ENCODE results near the gene CCDC12. TPM values are rescaled to one million over a fixed set of nuclear protein-coding genes. Genes with fewer than 3 reads are reported as not detected.

The CCDC12 gene
- total RNA-seq, 1 donor from 2014 or later = 69.1 TPM

- Mint-ChIP-seq H3K36me3 (ENCODE audit: low read depth) (peaks cover 31% of the 10 kb centered on the region), H3K9me3 (no peaks in the 10 kb centered on the region), H3K27ac (no peak overlapping the region), H3K4me1 (ENCODE audit: low read depth) (peaks cover 57% of the 10 kb centered on the region), H3K27me3 (ENCODE audit: insufficient read depth) (no peaks in the 10 kb centered on the region), H3K4me3 (no peak overlapping the region)
- no peak for DNase-seq (ENCODE audit: low spot score)
- intact Hi-C loops (cut with micrococcal nuclease) = no loop called here
These were observed 39.8 kb downstream of the CCDC12 start for GRCh38 chr3:46936733-46937250.

DNA sequence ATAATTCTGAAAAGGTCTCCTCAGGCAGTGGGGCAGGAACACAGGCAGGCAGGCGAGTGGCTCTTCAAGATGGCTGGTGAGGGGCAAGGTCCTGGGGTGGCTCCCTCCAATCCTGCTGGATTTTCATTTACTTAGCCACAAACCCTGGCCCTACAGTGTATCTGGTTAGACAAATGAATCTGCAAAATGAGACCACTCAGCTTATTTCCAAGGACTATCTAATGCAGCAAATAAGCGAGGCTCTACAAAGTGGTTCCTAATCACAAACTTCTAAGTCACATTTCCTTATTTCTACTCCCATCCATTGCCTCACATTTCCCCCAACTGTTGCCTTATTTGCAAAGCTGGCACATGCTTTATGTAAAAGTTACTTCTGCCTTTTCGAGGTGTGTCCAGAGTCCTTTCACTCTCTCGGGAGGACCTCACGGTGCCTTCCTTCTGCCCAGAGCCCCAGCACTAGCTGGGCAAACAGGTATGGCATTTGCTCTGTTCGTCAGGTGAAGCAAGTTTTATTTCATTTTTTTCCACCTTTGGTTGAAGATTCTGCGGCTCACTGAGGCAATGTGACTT lies 40.5 kb downstream of the CCDC12 start:
- no peaks in the 10 kb centered on the region for H3K27me3 Mint-ChIP-seq (ENCODE audit: insufficient read depth)
- intact Hi-C loops (cut with micrococcal nuclease) = no loop called here
- DNase-seq (ENCODE audit: low spot score) = no peak
- H3K36me3 Mint-ChIP-seq (ENCODE audit: low read depth) = peaks cover 34% of the 10 kb centered on the region
- no peak overlapping the region for H3K4me3 Mint-ChIP-seq
- peaks cover 64% of the 10 kb centered on the region for H3K4me1 Mint-ChIP-seq (ENCODE audit: low read depth)
- no peaks in the 10 kb centered on the region for H3K9me3 Mint-ChIP-seq
- H3K27ac Mint-ChIP-seq = no peak overlapping the region

- H3K36me3 Mint-ChIP-seq (ENCODE audit: low read depth) = peaks cover 35% of the 10 kb centered on the region
- H3K9me3 Mint-ChIP-seq = no peaks in the 10 kb centered on the region
- no peak overlapping the region for H3K4me3 Mint-ChIP-seq
- intact Hi-C loops (cut with micrococcal nuclease) = no loop called here
- H3K4me1 Mint-ChIP-seq (ENCODE audit: low read depth) = peaks cover 67% of the 10 kb centered on the region
- H3K27ac Mint-ChIP-seq = peak overlapping the region; percentile 68
- no peaks in the 10 kb centered on the region for H3K27me3 Mint-ChIP-seq (ENCODE audit: insufficient read depth)
- DNase-seq (ENCODE audit: low spot score) = no peak
These were observed 41.2 kb downstream of the CCDC12 start for GRCh38 chr3:46935168-46935858.

DNA sequence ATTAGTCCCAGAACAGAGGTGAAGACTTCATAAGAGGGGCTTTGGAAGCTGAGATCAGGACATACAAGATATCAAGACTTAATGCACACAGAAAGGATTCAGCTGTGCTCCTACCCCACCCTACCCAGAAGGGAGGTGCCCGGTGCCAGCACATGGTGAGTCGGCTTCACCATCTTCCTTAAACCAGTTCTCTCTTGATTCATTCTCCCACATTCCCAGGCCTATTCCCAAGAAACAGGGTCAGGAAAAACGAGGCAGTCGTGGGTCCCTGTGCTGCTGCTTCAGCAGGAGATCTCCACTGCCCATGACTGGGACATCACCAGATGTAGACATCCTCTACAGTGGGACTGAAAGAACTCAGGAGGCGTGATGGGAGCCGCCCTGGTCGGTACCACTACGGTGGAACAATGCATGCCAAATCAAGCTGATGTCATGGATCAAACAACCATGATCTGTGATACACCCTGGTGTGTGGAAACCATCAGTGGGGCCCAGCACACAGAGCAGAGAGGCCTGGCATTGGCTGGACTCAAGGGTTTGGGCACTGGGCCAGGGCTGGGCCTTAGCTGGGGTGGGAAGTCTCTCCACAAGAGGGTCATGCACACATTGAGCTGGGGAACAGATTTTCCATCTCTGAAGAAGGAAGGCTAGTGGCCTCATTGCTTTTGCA lies 41.9 kb downstream of the CCDC12 start:
- Mint-ChIP-seq H3K4me1 (ENCODE audit: low read depth) (peaks cover 61% of the 10 kb centered on the region), H3K4me3 (no peak overlapping the region), H3K36me3 (ENCODE audit: low read depth) (peaks cover 29% of the 10 kb centered on the region), H3K27ac (no peak overlapping the region), H3K27me3 (ENCODE audit: insufficient read depth) (no peaks in the 10 kb centered on the region), H3K9me3 (no peaks in the 10 kb centered on the region)
- DNase-seq (ENCODE audit: low spot score) = no peak
- intact Hi-C loops (cut with micrococcal nuclease) = no loop called here

DNA sequence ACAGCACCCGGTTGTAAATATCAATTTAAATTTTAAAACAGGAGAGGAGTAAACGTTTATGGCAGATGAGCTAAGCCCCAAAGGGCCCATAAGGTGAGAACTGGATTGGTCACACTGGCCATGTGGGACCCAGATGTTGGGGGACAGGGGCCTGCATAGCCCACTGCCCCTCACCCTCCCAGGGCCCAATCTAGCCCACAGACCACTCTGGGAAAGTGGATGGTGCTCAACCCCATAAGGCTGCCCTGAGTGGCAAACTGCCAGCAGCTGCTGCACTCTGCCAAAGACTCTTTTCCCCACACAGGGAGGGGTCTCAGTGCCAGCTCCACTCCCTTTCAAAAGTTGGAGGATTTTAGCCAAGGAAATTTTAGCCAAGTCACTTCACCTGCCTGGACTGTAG lies 42.5 kb downstream of the CCDC12 start:
- no peak for DNase-seq (ENCODE audit: low spot score)
- intact Hi-C loops (cut with micrococcal nuclease) = no loop called here
- H3K27me3 Mint-ChIP-seq (ENCODE audit: insufficient read depth) = no peaks in the 10 kb centered on the region
- H3K36me3 Mint-ChIP-seq (ENCODE audit: low read depth) = peaks cover 29% of the 10 kb centered on the region
- no peak overlapping the region for H3K27ac Mint-ChIP-seq
- no peaks in the 10 kb centered on the region for H3K9me3 Mint-ChIP-seq
- peaks cover 60% of the 10 kb centered on the region for H3K4me1 Mint-ChIP-seq (ENCODE audit: low read depth)
- H3K4me3 Mint-ChIP-seq = no peak overlapping the region

DNA sequence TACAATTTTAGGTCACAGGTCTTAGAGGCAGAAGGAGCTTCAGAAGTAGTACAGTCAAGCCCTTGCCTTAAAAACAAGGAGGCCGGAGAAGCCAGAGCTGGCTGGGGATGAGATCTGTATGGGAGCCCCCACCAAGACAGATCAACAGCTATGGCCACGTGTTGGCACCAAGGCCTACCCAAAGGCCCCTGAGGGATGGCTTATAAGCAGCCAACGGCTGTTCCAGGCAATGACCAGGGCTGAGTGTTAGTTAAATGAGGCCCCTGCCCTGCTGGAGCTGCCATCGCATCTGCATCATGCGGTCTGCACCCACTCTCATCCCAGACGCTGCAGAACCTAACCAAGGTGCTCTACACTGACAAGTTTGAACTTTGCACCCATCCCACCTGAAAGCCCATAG lies 43.3 kb downstream of the CCDC12 start:
- DNase-seq (ENCODE audit: low spot score) = no peak
- no peak overlapping the region for H3K4me3 Mint-ChIP-seq
- H3K36me3 Mint-ChIP-seq (ENCODE audit: low read depth) = peaks cover 33% of the 10 kb centered on the region
- peaks cover 65% of the 10 kb centered on the region for H3K4me1 Mint-ChIP-seq (ENCODE audit: low read depth)
- H3K9me3 Mint-ChIP-seq = peaks cover 6% of the 10 kb centered on the region
- H3K27me3 Mint-ChIP-seq (ENCODE audit: insufficient read depth) = no peaks in the 10 kb centered on the region
- H3K27ac Mint-ChIP-seq = peak overlapping the region; percentile 12
- intact Hi-C loops (cut with micrococcal nuclease) = no loop called here

GRCh38 chr3:46932455-46933225 lies 43.9 kb downstream of the CCDC12 start:
- no peak for DNase-seq (ENCODE audit: low spot score)
- H3K4me3 Mint-ChIP-seq = no peak overlapping the region
- H3K4me1 Mint-ChIP-seq (ENCODE audit: low read depth) = peaks cover 62% of the 10 kb centered on the region
- H3K27ac Mint-ChIP-seq = peak overlapping the region; percentile 85
- H3K36me3 Mint-ChIP-seq (ENCODE audit: low read depth) = peaks cover 29% of the 10 kb centered on the region
- no peaks in the 10 kb centered on the region for H3K27me3 Mint-ChIP-seq (ENCODE audit: insufficient read depth)
- peaks cover 7% of the 10 kb centered on the region for H3K9me3 Mint-ChIP-seq
- intact Hi-C loops (cut with micrococcal nuclease) = no loop called here

DNA sequence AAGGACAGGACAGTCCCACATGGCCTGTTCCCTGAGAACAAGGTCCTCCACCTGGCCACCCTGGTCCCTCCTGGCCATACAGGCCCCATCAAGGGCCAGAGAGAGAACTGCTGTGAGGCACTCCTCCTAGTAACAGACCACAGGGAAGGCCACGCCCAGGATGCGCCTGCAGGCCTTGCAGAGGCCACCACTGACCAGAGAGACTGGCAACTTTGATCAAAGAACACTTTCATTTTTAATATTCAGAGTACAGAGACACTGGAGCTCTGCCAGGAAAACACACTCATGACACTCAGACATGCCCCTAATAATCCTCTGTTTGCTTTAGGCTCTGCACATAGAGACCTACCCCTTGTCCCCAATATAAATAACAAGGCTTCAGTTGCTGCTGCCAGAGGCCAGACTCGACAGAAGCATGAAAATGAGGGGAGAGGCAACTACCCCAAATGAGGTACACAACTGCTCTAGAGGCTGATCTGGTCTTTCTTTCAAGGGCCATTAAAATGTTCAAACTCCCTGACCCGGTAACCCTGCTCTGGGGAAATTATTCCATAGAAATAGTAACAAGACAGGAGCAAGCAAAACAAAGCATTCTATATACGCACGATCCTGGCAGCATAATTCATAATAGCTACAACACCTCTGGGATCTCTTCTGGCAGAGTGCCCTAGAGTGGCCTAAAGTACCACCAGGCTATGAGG lies 44.8 kb downstream of the CCDC12 start:
- peaks cover 32% of the 10 kb centered on the region for H3K36me3 Mint-ChIP-seq (ENCODE audit: low read depth)
- DNase-seq (ENCODE audit: low spot score) = no peak

DNA sequence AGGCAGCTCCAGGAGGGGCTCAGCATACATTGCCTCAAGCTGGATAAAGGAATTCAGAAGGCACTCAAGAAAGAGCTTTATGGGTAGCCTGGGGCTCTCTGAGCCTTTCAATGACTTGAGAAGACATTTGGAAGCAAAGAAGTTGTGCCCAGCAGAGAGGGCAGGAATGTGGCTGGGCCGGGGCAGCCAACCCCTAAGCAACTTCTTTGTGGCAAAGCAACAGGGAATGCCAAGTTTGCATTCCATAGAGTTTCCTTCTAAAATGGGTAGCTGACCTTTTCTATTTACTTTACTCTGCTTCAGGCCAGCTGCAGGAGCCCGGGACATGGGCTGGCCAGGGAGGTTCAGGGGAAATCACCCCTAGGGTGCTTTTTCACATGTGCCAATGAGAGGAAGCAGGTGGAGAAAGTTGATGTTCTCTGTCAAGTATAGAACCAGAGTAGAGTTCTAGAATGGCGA lies 45.6 kb downstream of the CCDC12 start:
- Mint-ChIP-seq H3K4me1 (ENCODE audit: low read depth) (peaks cover 68% of the 10 kb centered on the region), H3K9me3 (peaks cover 7% of the 10 kb centered on the region), H3K27me3 (ENCODE audit: insufficient read depth) (no peaks in the 10 kb centered on the region), H3K27ac (peak overlapping the region; percentile 61), H3K36me3 (ENCODE audit: low read depth) (peaks cover 29% of the 10 kb centered on the region), H3K4me3 (no peak overlapping the region)
- DNase-seq (ENCODE audit: low spot score) = no peak
- intact Hi-C loops (cut with micrococcal nuclease) = loop anchor here (2.0 kb wide), 1 partner anchor 18 kb away; no protein-coding TSS in a partner anchor

More for the DNA sequence above, 44.8 kb downstream of the CCDC12 start:
- Mint-ChIP-seq H3K27ac (peak overlapping the region; percentile 85), H3K4me3 (peak overlapping the region; percentile 25), H3K9me3 (peaks cover 7% of the 10 kb centered on the region), H3K4me1 (ENCODE audit: low read depth) (peaks cover 68% of the 10 kb centered on the region), H3K27me3 (ENCODE audit: insufficient read depth) (no peaks in the 10 kb centered on the region)
- intact Hi-C loops (cut with micrococcal nuclease) = loop anchor here (2.0 kb wide), 1 partner anchor 17 kb away; no protein-coding TSS in a partner anchor

DNA sequence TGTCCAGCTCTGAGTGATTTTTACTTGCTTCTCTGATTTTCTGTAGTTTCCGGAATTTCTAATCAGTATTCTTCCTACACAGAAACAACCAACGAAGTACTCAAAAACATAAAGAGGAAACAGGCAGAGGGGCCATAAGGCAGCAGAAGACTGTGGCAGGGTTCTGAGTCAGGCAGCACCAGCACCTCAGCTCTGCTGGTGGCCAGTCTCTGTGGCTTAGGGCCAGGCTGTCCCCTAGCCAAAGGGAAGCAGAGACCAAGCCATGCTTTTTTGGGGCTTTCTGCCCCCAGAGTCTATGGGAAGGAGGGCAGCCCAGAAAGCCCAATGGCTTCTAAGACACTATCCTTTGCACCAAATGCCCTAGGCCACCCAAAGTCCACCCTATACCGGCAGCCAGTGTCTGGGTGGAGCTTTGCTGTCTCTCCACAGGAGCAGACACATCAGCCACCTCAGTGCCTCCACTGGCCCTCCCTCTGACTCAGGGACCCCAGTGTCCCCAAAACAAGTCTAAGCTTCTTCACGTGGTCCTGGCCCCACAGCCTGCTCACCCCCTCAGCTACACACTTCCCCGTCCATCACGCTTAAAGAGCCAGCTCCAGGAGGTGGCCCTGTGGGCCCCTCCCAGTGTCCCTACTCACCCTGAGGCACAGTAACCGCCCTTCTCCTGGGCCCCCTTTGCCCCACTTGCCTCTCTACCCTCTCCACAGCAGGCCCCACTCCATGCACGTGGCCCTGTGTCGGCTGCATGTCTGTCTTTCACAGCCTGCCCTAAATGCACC lies 46.2 kb downstream of the CCDC12 start:
- H3K4me1 Mint-ChIP-seq (ENCODE audit: low read depth) = peaks cover 68% of the 10 kb centered on the region
- intact Hi-C loops (cut with micrococcal nuclease) = loop anchor here (2.0 kb wide), 1 partner anchor 18 kb away; no protein-coding TSS in a partner anchor
- peaks cover 7% of the 10 kb centered on the region for H3K9me3 Mint-ChIP-seq
- no peak for DNase-seq (ENCODE audit: low spot score)
- no peak overlapping the region for H3K4me3 Mint-ChIP-seq
- H3K27ac Mint-ChIP-seq = peak overlapping the region; percentile 61
- H3K36me3 Mint-ChIP-seq (ENCODE audit: low read depth) = peaks cover 33% of the 10 kb centered on the region
- no peaks in the 10 kb centered on the region for H3K27me3 Mint-ChIP-seq (ENCODE audit: insufficient read depth)

- peaks cover 36% of the 10 kb centered on the region for H3K36me3 Mint-ChIP-seq (ENCODE audit: low read depth)
- H3K4me3 Mint-ChIP-seq = no peak overlapping the region
- H3K9me3 Mint-ChIP-seq = peaks cover 7% of the 10 kb centered on the region
- peaks cover 68% of the 10 kb centered on the region for H3K4me1 Mint-ChIP-seq (ENCODE audit: low read depth)
- H3K27ac Mint-ChIP-seq = peak overlapping the region; percentile 70
- intact Hi-C loops (cut with micrococcal nuclease) = loop anchor here (2.0 to 10.0 kb wide), 3 partner anchors 15 to 395 kb away; no protein-coding TSS in a partner anchor
- no peaks in the 10 kb centered on the region for H3K27me3 Mint-ChIP-seq (ENCODE audit: insufficient read depth)
- no peak for DNase-seq (ENCODE audit: low spot score)
These were observed 47.2 kb downstream of the CCDC12 start for GRCh38 chr3:46929324-46929723.
